HG03469 (cell line): ENCODE measurements around the gene SCMH1.

ENCODE experiments used
- ATAC-seq: cut with Tn5 transposase; IDR thresholded peaks from one replicate; pipeline ENCODE4 v1.9.1; 2021; ENCODE audit warnings: mild to moderate bottlenecking, moderate library complexity, moderate number of reproducible peaks; ENCODE audit not compliant: unreplicated experiment

Gene SCMH1

GRCh38 chr1:41101950-41102607 lies 140.0 kb downstream of the SCMH1 start:
- no peak for ATAC-seq

DNA sequence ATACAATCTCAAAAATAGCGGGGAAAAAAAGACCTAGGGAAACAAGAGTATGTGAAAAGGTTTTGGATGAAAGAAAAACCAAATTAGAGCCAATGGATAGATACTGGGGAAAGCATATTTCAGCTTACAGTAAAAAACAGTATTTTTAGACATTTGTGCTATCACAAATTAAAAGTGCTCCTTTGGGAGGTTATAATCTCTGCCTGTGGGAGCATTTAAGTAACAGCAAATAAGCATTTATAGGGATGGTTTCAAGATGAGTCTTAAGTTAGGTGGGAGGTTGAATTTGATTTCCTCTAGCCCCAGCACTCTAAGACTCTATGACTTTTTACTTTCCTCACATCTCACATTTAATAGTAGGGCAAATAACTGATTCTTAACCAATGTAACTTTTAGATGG lies 141.0 kb downstream of the SCMH1 start:
- ATAC-seq = no peak

DNA sequence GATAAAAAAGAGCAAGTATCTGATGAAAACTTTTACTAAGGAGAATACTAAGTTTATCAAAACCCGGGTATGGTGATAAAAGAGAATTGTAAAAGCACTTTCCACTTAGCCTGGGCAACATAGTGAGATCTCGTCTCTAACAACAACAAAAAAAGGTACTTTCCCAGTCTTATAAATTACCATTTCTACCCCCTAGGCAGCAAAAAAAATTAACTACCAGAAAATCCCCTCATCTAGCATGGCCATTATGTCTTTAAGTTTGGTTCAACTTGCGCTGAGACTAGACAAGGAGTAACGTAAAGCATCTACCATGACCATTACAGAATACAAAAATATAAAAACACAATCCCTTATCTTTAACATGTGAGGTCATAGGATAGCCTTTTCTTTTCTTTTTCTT lies 141.9 kb downstream of the SCMH1 start:
- ATAC-seq = no peak

DNA sequence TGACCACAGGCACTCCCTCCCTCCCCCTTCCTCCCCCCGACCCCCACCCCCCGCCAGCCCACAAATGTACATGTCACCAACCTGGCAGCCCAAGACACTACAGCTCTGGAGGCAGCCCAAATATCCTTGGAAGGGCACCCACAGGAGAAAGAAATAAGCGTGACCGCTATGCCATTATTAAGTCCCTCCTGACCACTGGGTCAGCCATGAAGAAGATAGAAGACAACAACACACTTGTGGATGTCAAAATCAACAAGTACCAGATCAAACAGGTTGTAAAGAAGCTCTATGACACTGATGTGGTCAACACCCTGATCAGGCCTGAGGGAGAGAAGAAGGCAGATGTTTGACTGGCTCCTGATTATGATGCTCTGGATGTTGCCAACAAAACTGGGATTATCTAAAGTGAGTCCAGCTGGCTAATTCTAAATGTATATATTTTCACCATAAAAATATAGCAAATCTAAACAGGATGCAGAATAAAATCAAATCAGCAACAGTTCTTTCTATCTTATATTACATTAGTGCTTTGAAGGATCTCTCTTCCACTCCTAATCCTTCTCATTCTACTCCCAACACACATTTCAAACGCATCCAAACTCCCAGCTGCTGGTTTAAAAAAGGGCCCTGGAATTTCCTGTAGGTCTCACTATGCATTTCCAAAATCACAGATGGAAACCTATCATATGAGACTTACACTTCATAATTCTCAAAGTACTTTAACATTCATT lies 143.2 kb downstream of the SCMH1 start:
- ATAC-seq = no peak

DNA sequence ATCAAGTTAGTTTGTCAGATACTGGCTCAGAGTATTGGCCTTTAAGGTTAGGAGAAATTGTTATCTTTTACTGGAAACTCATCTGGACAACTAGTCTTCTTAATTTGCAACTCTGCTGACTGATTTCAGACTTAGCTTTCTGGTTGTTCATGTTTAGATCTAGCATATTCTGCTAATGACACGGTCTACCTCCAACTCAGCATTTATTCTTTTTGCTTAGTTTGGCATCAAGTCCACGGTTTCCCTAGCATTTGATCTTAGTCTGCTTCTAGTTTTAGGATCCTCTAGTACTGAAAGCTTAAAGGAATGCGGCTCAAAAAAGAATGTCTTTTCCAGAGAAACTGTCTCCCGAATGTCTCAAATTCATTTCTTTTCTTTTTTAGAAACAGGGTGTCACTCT lies 145.0 kb downstream of the SCMH1 start:
- no peak for ATAC-seq

- ATAC-seq = no peak
These were observed 148.3 kb downstream of the SCMH1 start for GRCh38 chr1:41093826-41094225.

GRCh38 chr1:41086921-41087320 lies 155.2 kb downstream of the SCMH1 start:
- ATAC-seq = no peak

DNA sequence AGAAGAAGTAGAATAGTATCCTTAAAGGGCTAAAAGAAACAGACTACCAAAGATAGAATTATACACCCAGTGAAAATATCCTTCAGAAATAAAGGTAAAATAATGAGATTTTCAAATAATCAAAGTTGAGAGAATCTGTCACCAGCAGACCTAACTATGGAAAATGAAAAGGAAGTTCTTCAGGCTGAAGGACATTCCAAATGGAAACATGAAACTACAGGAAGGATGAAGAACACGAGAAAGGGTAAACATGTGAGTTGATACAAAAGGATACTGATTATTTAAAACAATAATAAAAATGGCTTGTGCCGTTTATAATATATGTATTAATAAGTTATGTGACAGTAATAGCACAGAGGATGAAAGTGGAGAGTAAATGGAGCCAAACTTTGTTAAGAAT lies 163.5 kb downstream of the SCMH1 start:
- no peak for ATAC-seq

DNA sequence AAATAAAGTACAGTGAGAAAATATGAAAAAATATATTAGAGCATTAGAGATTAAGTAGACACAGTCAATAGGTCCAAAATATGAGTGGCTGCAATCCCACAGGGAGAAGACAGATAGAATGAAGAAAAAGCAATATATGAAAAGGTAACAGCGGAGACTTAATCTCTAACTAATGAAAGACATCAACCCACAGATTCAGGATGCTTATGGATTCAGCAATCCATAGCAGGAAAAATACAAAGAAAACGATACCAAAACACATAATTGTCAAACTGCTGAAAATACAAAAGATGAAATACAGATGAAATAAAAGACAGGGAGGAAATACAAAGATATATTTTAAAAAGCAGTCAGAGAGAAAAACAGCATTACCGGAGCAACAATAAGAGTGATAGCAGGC lies 163.9 kb downstream of the SCMH1 start:
- ATAC-seq = no peak

DNA sequence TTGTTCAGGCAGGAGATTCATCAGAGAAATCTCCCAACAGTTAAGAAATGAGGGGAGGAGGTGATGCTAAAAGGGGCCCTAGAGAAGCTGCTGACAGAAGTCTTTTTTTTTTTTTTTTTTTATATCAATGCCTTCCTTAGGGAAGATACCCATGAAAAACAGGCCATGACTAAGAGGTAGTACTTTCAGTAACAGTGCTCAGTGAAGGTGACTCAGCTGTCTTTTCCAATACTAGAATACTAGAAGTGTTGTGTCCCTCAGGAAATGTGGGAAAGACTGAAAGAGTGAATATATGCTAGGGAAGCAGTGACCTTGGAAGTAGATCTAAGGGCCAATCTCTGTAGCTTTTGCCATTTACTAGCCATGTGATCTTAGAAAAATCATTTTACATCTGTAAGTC lies 168.1 kb downstream of the SCMH1 start:
- ATAC-seq = no peak

GRCh38 chr1:41072051-41072450 lies 170.1 kb downstream of the SCMH1 start:
- no peak for ATAC-seq

- ATAC-seq = no peak
These were observed 185.2 kb downstream of the SCMH1 start for GRCh38 chr1:41056907-41057306.

DNA sequence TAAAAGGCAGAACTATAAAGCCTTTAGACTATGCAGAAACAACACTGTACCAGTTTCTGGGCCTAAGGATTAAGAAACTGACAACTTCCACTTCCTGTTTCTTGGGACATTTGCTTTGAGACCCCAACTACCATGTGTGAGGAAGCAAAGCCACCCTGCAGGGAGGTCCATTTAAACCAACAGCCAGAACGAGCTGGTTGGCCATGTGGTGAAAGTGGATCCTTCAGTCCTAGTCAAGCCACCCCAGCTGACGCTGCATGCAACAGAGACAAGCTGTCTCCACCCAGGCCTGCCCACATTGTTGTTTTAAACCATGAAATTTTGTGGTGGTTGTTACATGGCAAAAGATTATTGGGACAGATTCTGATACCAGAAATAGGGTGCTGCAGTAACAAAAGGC lies 188.8 kb downstream of the SCMH1 start:
- ATAC-seq = no peak

- ATAC-seq = no peak
These were observed 191.1 kb downstream of the SCMH1 start for GRCh38 chr1:41051022-41051421.

GRCh38 chr1:41048540-41048939 lies 193.6 kb downstream of the SCMH1 start:
- no peak for ATAC-seq

DNA sequence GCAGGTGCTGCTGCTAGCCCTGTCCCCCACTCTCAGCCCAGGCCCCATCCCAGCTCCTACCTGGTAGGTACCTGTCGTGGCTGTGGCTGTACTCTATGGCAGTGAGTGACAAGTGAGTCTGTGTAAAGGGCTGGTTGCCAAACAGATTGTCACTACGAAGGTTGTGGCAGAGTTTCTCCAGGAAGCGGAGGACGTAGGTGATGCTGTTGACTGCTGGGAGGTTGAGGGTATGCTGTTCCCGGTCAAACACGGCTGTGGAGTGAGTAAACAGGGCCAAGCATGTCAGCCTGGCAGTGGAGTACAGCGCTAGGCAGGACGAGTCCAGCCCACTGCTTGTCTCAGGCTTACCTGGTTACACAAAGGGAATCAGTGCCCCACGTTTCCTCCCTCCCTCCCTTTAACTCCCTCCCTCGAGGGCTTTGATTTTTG lies 195.7 kb downstream of the SCMH1 start:
- ATAC-seq = no peak

GRCh38 chr1:41045740-41046139 lies 196.4 kb downstream of the SCMH1 start:
- no peak for ATAC-seq

- no peak for ATAC-seq
These were observed 197.9 kb downstream of the SCMH1 start for GRCh38 chr1:41044187-41044586.

GRCh38 chr1:41041614-41042270 lies 200.4 kb downstream of the SCMH1 start:
- no peak for ATAC-seq

- ATAC-seq = no peak
These were observed 204.0 kb downstream of the SCMH1 start for GRCh38 chr1:41038110-41038509.

- ATAC-seq = no peak
These were observed 204.8 kb downstream of the SCMH1 start for GRCh38 chr1:41037116-41037903.
